ENCODE data around the gene SHC3.

- no peak for TF ChIP-seq CTCF (IDR thresholded peaks at IDR 0.05)
- TF ChIP-seq POLR2A (IDR thresholded peaks at IDR 0.05), result no peak
- TF ChIP-seq POLR2AphosphoS5 (IDR thresholded peaks at IDR 0.05), result no peak
- TF ChIP-seq EP300 (IDR thresholded peaks at IDR 0.05), result no peak
Observed at GRCh38 chr9:89144238-89144637, 34.4 kb downstream of the SHC3 start.

Data from upper lobe of left lung (tissue), 4 donors.